H54 (cell line): ENCODE measurements around the gene SH3RF3.
"Not testable (repeated sequence)": the region's sequence is repeated elsewhere in the genome, so short reads cannot be mapped to it uniquely, and the experiment has no call there.

Experiments used
- DNase-seq: peaks from one replicate; pipeline ENCODE4 v3.0.0; 2011; ENCODE audit warnings: low spot score, mixed read lengths; ENCODE audit not compliant: insufficient read length
- FAIRE-seq: peaks from 3 replicates; lab custom pipeline; 2011; peaks lifted over from hg19 to GRCh38; lab: Jason Lieb, UNC
- POLR2A ChIP-seq: IDR thresholded peaks from 2 replicates; pipeline ENCODE4 v1.6.1; 2011; ENCODE audit warnings: low read depth, mild to moderate bottlenecking, low read length

SH3RF3 gene

GRCh38 chr2:109530712-109531111 lies 401.7 kb downstream of the SH3RF3 start:
- no peak for DNase-seq
- no peak for TF ChIP-seq POLR2A
- no peak for FAIRE-seq

- FAIRE-seq (no peak), DNase-seq (no peak)
- no peak for TF ChIP-seq POLR2A
These were observed 402.2 kb downstream of the SH3RF3 start for GRCh38 chr2:109531221-109531620.

DNA sequence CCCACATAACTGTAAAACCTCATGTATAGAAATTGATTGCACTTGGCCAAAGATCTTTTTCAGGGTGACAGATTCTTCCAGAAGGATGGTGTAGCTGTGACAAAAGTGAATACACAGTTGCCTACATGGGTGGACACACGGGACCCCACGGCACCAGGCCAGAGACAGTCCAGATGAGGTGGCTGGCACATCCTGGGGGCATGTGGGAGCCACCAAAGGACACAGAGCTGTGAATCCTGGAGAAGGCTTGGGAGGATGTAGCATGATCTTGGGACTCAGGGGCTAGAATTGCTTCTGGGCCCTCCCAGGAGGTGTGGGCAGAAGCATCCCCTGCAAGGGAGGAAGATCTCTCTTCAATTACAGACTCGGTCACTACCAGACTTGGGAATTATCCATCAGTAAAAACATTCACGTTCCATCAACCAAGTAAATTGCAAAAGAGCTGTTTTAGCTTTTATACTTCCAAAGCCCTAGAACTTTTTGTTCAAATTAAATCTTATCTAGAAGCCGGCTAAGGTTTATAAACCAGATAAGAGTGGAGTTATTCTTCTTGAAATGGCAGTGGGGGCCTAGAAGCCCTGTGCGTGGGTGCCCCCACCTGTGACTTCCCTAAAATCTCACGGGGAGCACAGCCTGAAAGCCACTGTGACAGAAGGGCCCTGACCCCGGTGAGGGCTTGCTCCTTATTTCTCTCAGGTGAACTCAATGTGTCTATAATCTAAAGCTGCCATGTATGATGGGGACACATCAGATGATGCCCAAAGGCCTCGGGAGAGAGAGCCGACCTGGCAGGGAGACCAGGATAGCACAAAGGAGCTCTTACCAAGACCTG lies 403.1 kb downstream of the SH3RF3 start:
- TF ChIP-seq POLR2A: no peak
- DNase-seq: no peak
- no peak for FAIRE-seq

DNA sequence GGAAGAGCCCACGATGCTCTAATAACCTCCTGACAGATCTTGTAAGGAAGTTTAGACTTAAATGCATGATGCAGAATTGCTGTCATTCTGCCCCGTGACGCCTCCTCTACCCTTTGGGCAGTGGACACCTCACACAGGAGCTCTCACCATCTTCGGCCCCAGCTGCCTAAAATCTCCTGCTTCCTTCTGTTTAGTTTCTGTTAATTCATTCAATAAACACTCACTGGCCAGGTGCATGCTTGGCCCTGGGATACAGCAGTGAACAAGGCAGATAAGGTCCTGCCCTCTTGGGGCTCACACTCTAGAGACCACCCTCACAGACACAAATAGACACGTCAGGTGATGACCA lies 403.7 kb downstream of the SH3RF3 start:
- no peak for TF ChIP-seq POLR2A
- FAIRE-seq: no peak

DNA sequence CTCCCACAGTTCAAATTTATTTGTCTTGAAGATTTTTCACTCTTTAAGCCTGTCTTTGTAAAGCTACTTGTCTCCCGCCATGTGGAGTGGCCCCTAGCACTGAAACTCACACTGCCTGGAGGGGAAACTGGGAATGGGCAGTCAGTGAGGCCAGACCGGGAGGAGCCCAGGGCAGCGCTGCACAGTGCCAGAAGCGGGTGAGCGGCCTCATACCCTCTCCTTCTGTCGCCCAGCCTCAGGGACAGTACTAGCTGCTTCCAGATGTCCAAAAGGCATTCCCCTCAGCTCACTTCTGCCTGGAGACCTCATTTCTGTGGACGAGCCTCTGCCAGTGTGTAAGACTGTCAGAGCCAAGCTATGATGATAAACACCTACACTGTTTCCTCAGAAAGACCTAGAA lies 404.8 kb downstream of the SH3RF3 start:
- DNase-seq: no peak
- no peak for TF ChIP-seq POLR2A

More for the DNA sequence above, 403.7 kb downstream of the SH3RF3 start:
- DNase-seq: no peak

DNA sequence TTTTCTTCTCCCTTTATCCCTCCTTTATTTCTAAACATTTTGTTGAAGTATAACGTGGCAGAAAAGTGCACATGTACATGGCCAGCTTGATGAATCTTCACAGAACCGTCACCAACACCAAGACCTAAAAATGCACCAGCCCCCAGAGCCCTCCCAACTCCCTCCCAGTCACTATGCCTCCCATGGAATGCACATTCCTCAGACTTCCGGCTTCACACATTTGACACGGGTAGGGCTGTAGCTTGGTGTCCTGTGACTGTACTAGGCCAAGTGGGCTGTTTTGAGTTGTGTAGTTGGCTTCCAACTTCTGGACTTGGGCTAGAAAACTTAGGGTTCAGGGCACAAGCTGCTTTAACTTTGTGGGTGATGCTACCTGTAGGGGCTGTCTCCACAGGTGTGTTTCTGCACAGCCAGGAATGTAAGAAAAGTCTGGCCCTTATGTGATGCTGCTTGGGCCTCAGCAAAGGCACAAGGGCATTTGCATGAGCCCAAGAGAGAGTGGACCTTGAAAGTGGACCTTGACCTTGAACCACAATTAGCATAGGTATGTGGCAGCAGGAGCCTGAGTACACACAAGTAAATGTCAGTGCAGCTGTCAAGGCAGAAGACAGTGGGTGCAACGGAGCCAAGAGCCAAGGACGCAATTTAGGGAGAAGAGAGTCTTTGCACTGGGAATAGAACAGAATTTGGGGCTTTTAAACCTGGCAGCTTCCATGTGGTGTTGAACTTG lies 406.4 kb downstream of the SH3RF3 start:
- DNase-seq: no peak
- no peak for TF ChIP-seq POLR2A
- FAIRE-seq: no peak

More for the DNA sequence above, 404.8 kb downstream of the SH3RF3 start:
- FAIRE-seq: no peak

- DNase-seq, FAIRE-seq: not testable (repeated sequence)
These were observed 407.6 kb downstream of the SH3RF3 start for GRCh38 chr2:109536556-109536955.

GRCh38 chr2:109537565-109538222 lies 408.7 kb downstream of the SH3RF3 start:
- DNase-seq (no peak), FAIRE-seq (no peak)
- TF ChIP-seq POLR2A: no peak

- no peak for FAIRE-seq
- TF ChIP-seq POLR2A: no peak
- no peak for DNase-seq
These were observed 409.5 kb downstream of the SH3RF3 start for GRCh38 chr2:109538546-109538945.

GRCh38 chr2:109542384-109542783 lies 413.4 kb downstream of the SH3RF3 start:
- TF ChIP-seq POLR2A: no peak
- FAIRE-seq: no peak

GRCh38 chr2:109545828-109546713 lies 417.1 kb downstream of the SH3RF3 start:
- peak; percentile 55 for FAIRE-seq
- DNase-seq: no peak
- no peak for TF ChIP-seq POLR2A

More at GRCh38 chr2:109542384-109542783, 413.4 kb downstream of the SH3RF3 start:
- no peak for DNase-seq

GRCh38 chr2:109547280-109547679 lies 418.3 kb downstream of the SH3RF3 start:
- FAIRE-seq (no peak), DNase-seq (no peak)

GRCh38 chr2:109549016-109549590 lies 420.1 kb downstream of the SH3RF3 start:
- no peak for DNase-seq
- TF ChIP-seq POLR2A: no peak
- no peak for FAIRE-seq

More at GRCh38 chr2:109547280-109547679, 418.3 kb downstream of the SH3RF3 start:
- no peak for TF ChIP-seq POLR2A
